ENCODE results near the gene NPHS1.

Gene NPHS1

DNA sequence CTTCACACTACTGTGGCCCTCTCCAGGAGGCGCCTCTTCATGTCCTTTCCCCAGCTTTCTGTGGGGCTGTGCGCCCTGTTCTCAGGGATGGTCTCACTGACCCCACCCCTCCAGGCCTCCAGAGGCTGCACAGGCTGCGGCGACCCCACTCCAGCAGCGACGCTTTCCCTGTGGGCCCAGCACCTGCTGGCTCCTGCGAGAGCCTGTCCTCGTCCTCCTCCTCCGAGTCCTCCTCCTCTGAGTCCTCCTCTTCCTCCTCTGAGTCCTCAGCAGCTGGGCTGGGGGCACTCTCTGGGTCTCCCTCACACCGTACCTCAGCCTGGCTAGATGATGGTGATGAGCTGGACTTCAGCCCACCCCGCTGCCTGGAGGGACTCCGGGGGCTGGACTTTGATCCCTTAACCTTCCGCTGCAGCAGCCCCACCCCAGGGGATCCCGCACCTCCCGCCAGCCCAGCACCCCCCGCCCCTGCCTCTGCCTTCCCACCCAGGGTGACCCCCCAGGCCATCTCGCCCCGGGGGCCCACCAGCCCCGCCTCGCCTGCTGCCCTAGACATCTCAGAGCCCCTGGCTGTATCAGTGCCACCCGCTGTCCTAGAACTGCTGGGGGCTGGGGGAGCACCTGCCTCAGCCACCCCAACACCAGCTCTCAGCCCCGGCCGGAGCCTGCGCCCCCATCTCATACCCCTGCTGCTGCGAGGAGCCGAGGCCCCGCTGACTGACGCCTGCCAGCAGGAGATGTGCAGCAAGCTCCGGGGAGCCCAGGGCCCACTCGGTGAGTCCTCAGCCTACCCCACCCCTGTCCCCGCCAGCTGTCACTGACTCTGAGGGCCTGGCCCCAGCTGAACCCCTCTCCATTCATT lies 65.8 kb downstream of the NPHS1 start:
- DNase-seq, result no peak

DNA sequence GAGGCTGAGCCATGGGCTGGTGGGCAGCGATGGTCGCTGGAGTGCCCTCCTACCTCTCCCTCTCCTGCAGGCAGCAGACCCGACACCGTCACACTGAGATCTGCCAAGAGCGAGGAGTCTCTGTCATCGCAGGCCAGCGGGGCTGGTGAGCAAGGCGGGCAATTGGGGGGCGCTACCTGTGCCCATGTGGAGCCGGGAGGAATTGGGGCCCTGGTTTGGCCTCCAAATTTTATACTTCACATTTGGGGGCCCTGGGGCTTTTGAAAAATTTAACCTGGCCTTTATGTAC lies 67.0 kb downstream of the NPHS1 start:
- DNase-seq, result no peak

DNA sequence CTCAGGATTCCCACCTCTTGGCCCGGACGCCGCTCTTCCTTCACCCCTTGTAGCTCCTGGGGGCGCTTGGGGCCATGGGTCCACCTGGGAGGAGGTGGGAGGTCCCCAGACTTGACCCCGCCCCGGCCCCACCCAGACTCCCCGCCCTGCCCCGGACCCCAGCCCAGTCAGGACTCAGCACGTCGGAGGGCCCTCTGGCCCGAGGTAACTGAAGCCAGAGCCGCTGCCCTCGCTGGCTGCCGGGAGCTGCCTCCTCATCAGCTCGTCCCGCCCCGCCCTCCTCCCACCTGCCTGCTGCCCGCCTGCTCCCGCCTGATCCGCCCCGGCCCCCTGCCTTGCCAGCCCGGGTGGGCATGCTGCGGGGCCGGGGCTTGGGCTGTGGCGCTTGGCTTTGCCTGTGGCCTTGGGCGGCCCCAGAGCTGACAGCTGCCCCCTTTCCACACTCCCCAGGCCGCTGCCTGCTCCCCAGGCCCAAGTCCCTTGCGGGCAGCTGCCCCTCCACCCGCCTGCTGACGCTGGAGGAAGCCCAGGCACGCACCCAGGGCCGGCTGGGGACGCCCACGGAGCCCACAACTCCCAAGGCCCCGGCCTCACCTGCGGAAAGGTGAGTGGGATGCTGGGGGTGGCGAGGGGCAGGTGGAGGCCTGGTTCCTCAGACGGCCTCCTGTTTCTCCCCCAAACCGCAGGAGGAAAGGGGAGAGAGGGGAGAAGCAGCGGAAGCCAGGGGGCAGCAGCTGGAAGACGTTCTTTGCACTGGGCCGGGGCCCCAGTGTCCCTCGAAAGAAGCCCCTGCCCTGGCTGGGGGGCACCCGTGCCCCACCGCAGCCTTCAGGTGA lies 67.6 kb downstream of the NPHS1 start:
- no peak for DNase-seq

DNA sequence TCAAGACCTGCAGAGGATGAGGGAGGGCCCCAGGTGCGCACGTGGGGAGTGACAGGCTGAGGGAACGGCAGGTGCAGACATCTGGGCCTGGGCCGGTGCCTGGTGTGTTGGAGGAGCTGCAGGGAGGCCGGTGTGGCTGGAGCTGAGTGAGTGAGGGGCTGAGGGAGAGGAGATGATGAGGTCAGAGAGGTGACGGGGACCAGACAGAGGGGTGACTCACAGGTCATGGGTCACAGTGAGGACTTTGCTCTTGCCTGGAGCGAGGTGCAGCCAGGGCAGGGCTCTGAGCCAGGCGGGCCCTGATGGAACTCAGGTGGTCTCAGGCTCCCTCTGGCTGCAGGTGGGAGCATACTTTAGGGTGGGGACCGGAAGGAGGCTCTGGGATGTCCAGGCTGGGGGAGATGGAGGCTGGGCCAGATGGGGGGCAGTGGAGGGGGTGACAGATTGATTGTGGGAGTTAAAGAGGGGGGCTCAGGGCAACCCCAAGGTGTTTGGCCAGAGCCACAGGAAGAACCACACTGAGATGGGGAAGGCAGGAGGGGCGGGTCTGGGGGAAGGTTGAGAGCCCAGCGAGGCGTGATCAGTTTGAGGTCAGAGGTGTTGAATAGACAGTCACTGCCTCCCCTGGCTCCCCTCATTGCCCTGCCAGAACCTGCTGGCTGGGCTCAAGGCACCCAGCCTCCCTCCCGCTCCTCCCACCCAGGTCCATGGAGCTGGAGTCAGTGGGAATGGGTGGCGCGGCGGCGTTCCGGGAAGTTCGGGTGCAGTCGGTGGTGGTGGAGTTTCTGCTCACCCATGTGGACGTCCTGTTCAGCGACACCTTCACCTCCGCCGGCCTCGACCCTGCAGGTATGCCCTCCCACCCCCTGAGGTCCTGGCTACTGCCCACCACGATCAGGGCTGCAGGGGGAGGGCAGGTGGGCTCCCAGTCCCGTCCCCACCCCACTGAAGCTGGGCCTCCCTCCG lies 68.6 kb downstream of the NPHS1 start:
- DNase-seq, result no peak

DNA sequence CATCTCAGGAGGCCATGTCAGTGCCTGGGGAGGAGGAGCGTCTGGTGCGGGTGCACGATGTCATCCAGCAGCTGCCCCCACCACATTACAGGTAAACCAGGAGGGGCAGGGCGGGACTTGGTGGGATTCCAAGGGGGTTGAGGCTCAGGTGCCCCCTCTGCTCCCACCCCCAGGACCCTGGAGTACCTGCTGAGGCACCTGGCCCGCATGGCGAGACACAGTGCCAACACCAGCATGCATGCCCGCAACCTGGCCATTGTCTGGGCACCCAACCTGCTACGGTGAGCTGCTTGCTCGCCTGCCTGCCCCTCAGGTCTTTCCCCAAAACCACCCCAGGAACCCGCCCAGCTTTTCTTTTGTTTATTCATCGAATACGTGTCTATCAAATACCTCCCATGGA lies 69.7 kb downstream of the NPHS1 start:
- no peak for DNase-seq

DNA sequence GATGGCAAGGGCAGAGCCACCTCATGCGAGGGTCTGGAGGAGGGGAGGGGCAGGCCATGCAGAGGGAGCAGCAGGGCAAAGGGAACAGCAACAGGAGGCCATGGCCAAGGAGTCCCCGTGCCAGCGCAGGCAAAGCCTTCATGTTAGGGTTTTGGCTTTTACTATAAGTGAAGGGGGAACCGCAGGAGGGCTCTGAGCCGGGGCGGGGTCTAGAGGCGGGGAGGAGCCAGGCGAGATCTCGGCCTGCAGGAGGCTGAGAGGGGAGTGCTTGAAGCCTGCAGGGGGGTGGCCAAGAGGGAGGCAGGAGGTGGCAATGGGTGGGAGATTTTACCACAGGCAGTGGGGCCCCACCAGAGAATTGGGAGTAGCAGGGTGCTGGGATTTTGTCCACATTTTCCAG lies 70.7 kb downstream of the NPHS1 start:
- no peak for DNase-seq

DNA sequence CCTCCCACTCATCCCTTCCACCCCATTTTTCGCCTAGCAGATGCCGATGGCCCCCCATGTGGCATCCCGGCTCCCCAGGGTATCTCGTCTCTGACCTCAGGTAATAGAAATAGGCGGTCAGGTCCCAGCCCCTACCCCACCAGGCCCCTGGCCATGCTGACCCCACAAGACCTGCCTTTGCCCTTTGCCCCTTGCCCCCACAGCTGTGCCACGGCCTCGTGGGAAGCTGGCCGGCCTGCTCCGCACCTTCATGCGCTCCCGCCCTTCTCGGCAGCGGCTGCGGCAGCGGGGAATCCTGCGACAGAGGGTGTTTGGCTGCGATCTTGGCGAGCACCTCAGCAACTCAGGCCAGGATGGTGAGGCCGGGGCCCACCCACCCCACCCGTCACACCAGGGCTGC lies 71.6 kb downstream of the NPHS1 start:
- no peak for DNase-seq

DNA sequence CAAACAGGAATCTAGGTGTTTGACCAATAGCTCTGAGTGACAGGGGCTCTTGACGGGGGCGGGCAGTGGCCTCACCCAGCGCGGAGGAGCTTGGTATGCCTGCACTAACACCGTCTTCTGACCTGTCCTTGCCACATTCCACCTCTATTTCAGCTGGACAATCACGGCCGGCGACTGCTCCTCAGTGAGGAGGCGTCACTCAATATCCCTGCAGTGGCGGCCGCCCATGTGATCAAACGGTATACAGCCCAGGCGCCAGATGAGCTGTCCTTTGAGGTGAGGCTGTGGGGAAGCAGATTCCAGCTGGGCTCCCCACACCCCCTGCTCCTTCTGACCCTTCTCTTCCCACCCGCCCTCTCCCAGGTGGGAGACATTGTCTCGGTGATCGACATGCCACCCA lies 72.2 kb downstream of the NPHS1 start:
- DNase-seq, result no peak

DNA sequence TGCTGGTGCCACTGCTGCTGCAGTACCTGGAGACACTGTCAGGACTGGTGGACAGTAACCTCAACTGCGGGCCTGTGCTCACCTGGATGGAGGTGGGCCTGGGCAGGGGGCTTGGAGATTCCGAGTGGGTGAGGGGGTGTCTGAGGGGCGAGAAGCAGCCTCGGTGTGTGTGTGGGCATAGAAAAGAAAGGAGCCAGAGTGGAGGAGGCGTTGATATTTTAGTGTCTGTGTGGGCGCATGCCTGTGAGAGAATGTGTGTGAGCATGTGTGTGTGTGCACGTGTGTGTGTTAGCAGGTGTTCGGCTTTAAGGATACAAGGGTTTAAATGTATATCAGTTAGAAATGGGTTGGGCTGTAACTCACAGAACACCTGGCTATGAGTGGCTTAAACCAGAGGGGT lies 73.3 kb downstream of the NPHS1 start:
- no peak for DNase-seq

DNA sequence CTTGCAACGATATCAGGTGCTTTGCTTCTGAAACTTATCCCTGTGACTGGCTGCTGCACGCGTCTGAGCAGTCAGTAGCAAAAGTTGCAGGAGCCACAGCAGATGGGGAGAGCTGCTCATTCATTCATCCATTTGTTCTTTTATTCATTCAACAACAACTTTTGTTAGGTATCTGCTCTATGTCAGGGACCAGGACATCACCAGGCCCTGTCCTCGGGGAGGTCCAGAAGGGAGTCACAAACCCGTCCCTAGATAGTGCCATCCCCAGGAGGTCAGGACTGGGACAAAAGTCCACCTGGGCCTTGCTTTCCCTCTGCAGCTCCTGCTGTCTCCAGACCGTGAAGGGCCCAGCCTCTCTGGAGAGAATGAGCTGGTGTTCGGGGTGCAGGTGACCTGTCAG lies 74.3 kb downstream of the NPHS1 start:
- no peak for DNase-seq

DNA sequence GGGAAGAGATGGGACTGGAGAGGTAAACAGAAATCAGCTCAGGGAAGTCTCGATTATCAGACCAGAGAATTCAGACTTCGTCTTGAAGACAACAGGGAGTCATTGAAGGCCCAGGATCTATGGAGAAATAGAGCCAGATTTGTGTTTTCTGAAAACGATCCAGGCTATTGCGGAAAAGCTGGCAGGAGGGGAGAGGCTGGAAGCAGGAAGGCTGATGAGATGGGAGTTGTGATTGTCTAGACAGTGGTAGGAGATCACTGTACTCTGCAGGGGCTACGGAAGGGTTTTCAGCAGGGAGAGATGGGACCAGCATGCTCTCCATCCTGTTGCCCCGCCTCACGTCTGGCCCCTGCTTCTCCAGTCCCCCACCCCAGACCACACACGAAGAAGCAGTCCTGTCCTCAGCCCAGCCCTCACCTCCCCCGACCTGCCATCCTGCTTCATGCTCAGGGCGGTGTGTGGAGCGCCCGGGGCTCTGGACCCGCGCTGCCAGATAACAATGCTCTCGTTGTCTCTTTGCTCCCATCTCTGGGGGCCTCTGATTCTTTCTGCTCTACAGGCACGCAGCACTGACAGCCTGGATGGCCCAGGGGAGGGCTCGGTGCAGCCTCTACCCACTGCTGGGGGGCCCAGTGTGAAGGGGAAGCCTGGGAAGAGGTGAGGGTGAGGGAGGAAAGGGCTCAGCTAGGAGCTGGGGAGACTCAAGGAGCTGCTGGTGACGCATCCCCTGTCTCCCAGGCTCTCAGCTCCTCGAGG lies 75.0 kb downstream of the NPHS1 start:
- no peak for DNase-seq

DNA sequence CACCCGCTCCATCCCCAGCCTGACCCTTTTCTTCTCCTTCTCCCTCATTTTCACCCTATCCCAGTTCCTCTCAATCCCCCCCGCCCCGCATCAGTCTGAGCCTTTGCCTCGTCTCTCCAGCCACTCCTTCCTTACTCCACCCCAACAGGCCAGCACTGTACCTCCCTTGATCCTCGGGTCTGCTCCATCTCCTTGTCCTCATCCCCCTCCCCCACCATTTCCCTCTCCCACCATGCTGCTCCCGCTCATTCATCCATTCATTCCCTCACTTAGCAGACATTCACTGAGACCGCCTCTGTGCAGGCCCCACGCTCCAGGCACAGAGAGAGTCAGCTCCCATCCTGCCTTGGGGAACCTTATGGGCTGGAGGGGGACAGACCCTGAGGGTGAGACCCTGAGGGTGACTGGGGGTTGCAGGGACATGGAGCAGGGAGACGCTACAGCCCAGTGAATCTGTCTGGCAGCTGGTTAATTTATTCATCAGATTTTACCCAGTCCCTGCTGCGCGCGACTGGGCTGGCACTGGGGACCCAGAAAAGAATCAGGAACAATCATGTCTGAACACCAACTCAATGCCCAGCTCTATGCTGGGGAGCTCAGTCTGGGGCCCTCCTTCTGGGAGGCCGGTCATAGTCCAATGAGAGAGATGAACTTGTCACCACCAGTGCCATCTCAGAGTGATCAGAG lies 76.1 kb downstream of the NPHS1 start:
- DNase-seq, result no peak
